Measurements from ENCODE around the gene SLC2A8.

Gene SLC2A8

GRCh38 chr9:127438394-127438793 is 41.4 kb downstream of the SLC2A8 start:
- no peak overlapping the region for H3K4me3 ChIP-seq (ENCODE audit: low read depth, low read length)
- H3K9me3 ChIP-seq (ENCODE audit: control insufficient read depth, insufficient read depth, low read length): no peaks in the 10 kb centered on the region
- no peaks in the 10 kb centered on the region for H3K27me3 ChIP-seq (ENCODE audit: control insufficient read depth, insufficient read depth, low read length)
- no peaks in the 10 kb centered on the region for H3K4me1 ChIP-seq (ENCODE audit: control insufficient read depth, insufficient read depth, low read length)
- H3K27ac ChIP-seq (ENCODE audit: low read depth, low read length): no peak overlapping the region
- H3K9ac ChIP-seq (ENCODE audit: low read depth, low read length): no peak overlapping the region
- H3K36me3 ChIP-seq (ENCODE audit: control insufficient read depth, insufficient read depth, low read length): peaks cover 79% of the 10 kb centered on the region

- Histone ChIP-seq H3K36me3 (ENCODE audit: control insufficient read depth, insufficient read depth, low read length) (peaks cover 82% of the 10 kb centered on the region), H3K4me1 (ENCODE audit: control insufficient read depth, insufficient read depth, low read length) (peaks cover 6% of the 10 kb centered on the region; the same call in 1 of the 2 replicates), H3K27me3 (ENCODE audit: control insufficient read depth, insufficient read depth, low read length) (no peaks in the 10 kb centered on the region), H3K4me3 (ENCODE audit: low read depth, low read length) (no peak overlapping the region), H3K27ac (ENCODE audit: low read depth, low read length) (peak overlapping the region; percentile 97), H3K9me3 (ENCODE audit: control insufficient read depth, insufficient read depth, low read length) (no peaks in the 10 kb centered on the region), H3K9ac (ENCODE audit: low read depth, low read length) (no peak overlapping the region)
Observed at GRCh38 chr9:127444283-127444920, 47.4 kb downstream of the SLC2A8 start.

GRCh38 chr9:127444921-127445850 is 48.2 kb downstream of the SLC2A8 start:
- H3K27ac ChIP-seq (ENCODE audit: low read depth, low read length): peak overlapping the region; percentile 97
- no peak overlapping the region for H3K4me3 ChIP-seq (ENCODE audit: low read depth, low read length)
- H3K27me3 ChIP-seq (ENCODE audit: control insufficient read depth, insufficient read depth, low read length): no peaks in the 10 kb centered on the region
- no peaks in the 10 kb centered on the region for H3K9me3 ChIP-seq (ENCODE audit: control insufficient read depth, insufficient read depth, low read length)
- peaks cover 6% of the 10 kb centered on the region; the same call in 1 of the 2 replicates for H3K4me1 ChIP-seq (ENCODE audit: control insufficient read depth, insufficient read depth, low read length)
- H3K9ac ChIP-seq (ENCODE audit: low read depth, low read length): no peak overlapping the region
- peaks cover 85% of the 10 kb centered on the region for H3K36me3 ChIP-seq (ENCODE audit: control insufficient read depth, insufficient read depth, low read length)

GRCh38 chr9:127445851-127446712 is 49.1 kb downstream of the SLC2A8 start:
- Histone ChIP-seq H3K9me3 (ENCODE audit: control insufficient read depth, insufficient read depth, low read length) (no peaks in the 10 kb centered on the region), H3K36me3 (ENCODE audit: control insufficient read depth, insufficient read depth, low read length) (peaks cover 82% of the 10 kb centered on the region), H3K27me3 (ENCODE audit: control insufficient read depth, insufficient read depth, low read length) (no peaks in the 10 kb centered on the region), H3K4me1 (ENCODE audit: control insufficient read depth, insufficient read depth, low read length) (peaks cover 6% of the 10 kb centered on the region; the same call in 1 of the 2 replicates), H3K4me3 (ENCODE audit: low read depth, low read length) (no peak overlapping the region), H3K9ac (ENCODE audit: low read depth, low read length) (no peak overlapping the region), H3K27ac (ENCODE audit: low read depth, low read length) (peak overlapping the region; percentile 97)

- no peaks in the 10 kb centered on the region for H3K27me3 ChIP-seq (ENCODE audit: control insufficient read depth, insufficient read depth, low read length)
- H3K9me3 ChIP-seq (ENCODE audit: control insufficient read depth, insufficient read depth, low read length): no peaks in the 10 kb centered on the region
- H3K27ac ChIP-seq (ENCODE audit: low read depth, low read length): peak overlapping the region; percentile 97
- no peak overlapping the region for H3K9ac ChIP-seq (ENCODE audit: low read depth, low read length)
- peaks cover 6% of the 10 kb centered on the region; the same call in 1 of the 2 replicates for H3K4me1 ChIP-seq (ENCODE audit: control insufficient read depth, insufficient read depth, low read length)
- peaks cover 78% of the 10 kb centered on the region for H3K36me3 ChIP-seq (ENCODE audit: control insufficient read depth, insufficient read depth, low read length)
- H3K4me3 ChIP-seq (ENCODE audit: low read depth, low read length): no peak overlapping the region
Observed at GRCh38 chr9:127446713-127447415, 49.9 kb downstream of the SLC2A8 start.

- Histone ChIP-seq H3K4me3 (ENCODE audit: low read depth, low read length) (0 out of 2 replicates have a peak overlapping the region, but pooled peaks have one; percentile 96), H3K27me3 (ENCODE audit: control insufficient read depth, insufficient read depth, low read length) (no peaks in the 10 kb centered on the region), H3K36me3 (ENCODE audit: control insufficient read depth, insufficient read depth, low read length) (peaks cover 75% of the 10 kb centered on the region), H3K9ac (ENCODE audit: low read depth, low read length) (no peak overlapping the region), H3K27ac (ENCODE audit: low read depth, low read length) (peak overlapping the region; percentile 97), H3K4me1 (ENCODE audit: control insufficient read depth, insufficient read depth, low read length) (peaks cover 10% of the 10 kb centered on the region), H3K9me3 (ENCODE audit: control insufficient read depth, insufficient read depth, low read length) (no peaks in the 10 kb centered on the region)
Observed at GRCh38 chr9:127447416-127448111, 50.6 kb downstream of the SLC2A8 start.

- H3K4me1 ChIP-seq (ENCODE audit: control insufficient read depth, insufficient read depth, low read length): peaks cover 11% of the 10 kb centered on the region
- H3K36me3 ChIP-seq (ENCODE audit: control insufficient read depth, insufficient read depth, low read length): peaks cover 69% of the 10 kb centered on the region
- H3K9ac ChIP-seq (ENCODE audit: low read depth, low read length): no peak overlapping the region; the same call in 1 of the 2 replicates
- H3K27me3 ChIP-seq (ENCODE audit: control insufficient read depth, insufficient read depth, low read length): no peaks in the 10 kb centered on the region
- H3K9me3 ChIP-seq (ENCODE audit: control insufficient read depth, insufficient read depth, low read length): no peaks in the 10 kb centered on the region
- peak overlapping the region; percentile 97 for H3K27ac ChIP-seq (ENCODE audit: low read depth, low read length)
- peak overlapping the region; percentile 96 for H3K4me3 ChIP-seq (ENCODE audit: low read depth, low read length)
Observed at GRCh38 chr9:127448112-127448805, 51.3 kb downstream of the SLC2A8 start.

- Histone ChIP-seq H3K36me3 (ENCODE audit: control insufficient read depth, insufficient read depth, low read length) (peaks cover 66% of the 10 kb centered on the region), H3K9ac (ENCODE audit: low read depth, low read length) (peak overlapping the region; percentile 99), H3K4me3 (ENCODE audit: low read depth, low read length) (peak overlapping the region; percentile 96), H3K27ac (ENCODE audit: low read depth, low read length) (peak overlapping the region; percentile 97), H3K4me1 (ENCODE audit: control insufficient read depth, insufficient read depth, low read length) (peaks cover 11% of the 10 kb centered on the region), H3K27me3 (ENCODE audit: control insufficient read depth, insufficient read depth, low read length) (no peaks in the 10 kb centered on the region), H3K9me3 (ENCODE audit: control insufficient read depth, insufficient read depth, low read length) (no peaks in the 10 kb centered on the region)
Observed at GRCh38 chr9:127449332-127449966, 52.5 kb downstream of the SLC2A8 start.

GRCh38 chr9:127450243-127450760 is 53.3 kb downstream of the SLC2A8 start:
- Histone ChIP-seq H3K27ac (ENCODE audit: low read depth, low read length) (peak overlapping the region; percentile 97), H3K9ac (ENCODE audit: low read depth, low read length) (peak overlapping the region; percentile 99), H3K9me3 (ENCODE audit: control insufficient read depth, insufficient read depth, low read length) (no peaks in the 10 kb centered on the region), H3K27me3 (ENCODE audit: control insufficient read depth, insufficient read depth, low read length) (no peaks in the 10 kb centered on the region), H3K4me1 (ENCODE audit: control insufficient read depth, insufficient read depth, low read length) (peaks cover 11% of the 10 kb centered on the region), H3K4me3 (ENCODE audit: low read depth, low read length) (peak overlapping the region; percentile 96), H3K36me3 (ENCODE audit: control insufficient read depth, insufficient read depth, low read length) (peaks cover 58% of the 10 kb centered on the region)

Measured in HUES48 (cell line).